ENCODE results near the gene ARHGAP45. TPM values are rescaled to one million over a fixed set of nuclear protein-coding genes. Genes with fewer than 3 reads are reported as not detected.

Gene ARHGAP45
- total RNA-seq, 1 experiment from 2014 or later, result 2.9 TPM

DNA sequence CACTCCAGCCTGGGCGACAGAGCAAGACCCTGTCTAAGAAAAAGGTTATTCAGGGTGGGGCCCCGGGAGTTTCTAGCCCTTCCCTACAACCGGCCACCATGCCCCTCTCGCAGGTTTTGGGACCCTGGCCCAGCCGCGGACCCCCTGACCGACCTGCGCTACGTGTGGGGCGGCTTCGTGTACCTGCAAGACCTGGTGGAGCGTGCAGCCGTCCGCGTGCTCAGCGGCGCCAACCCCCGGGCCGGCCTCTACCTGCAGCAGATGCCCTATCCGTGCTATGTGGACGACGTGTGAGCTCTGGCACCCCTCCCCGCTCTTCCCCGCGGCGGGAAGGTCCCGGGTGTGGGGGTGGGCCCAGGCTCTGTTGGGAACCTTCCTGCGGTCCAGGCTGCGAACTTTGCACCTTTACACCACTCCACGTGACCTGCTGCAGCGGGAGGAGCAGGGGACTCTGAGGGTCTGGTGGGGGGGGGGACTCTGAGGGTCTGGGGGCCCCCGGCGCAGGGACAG, 20.8 kb upstream of the ARHGAP45 start:
- Histone ChIP-seq H3K4me3 (no peak overlapping the region), H3K36me3 (no peaks in the 10 kb centered on the region), H3K27ac (no peak overlapping the region), H3K9me3 (replicated peaks) (no peaks in the 10 kb centered on the region), H3K4me1 (peaks cover 22% of the 10 kb centered on the region), H3K27me3 (no peaks in the 10 kb centered on the region)
- no peak for DNase-seq

GRCh38 chr19:1046836-1047695, 19.9 kb upstream of the ARHGAP45 start:
- Histone ChIP-seq H3K36me3 (no peaks in the 10 kb centered on the region), H3K27ac (no peak overlapping the region), H3K4me3 (no peak overlapping the region), H3K27me3 (no peaks in the 10 kb centered on the region), H3K9me3 (replicated peaks) (no peaks in the 10 kb centered on the region), H3K4me1 (peaks cover 13% of the 10 kb centered on the region)
- DNase-seq, result no peak

DNA sequence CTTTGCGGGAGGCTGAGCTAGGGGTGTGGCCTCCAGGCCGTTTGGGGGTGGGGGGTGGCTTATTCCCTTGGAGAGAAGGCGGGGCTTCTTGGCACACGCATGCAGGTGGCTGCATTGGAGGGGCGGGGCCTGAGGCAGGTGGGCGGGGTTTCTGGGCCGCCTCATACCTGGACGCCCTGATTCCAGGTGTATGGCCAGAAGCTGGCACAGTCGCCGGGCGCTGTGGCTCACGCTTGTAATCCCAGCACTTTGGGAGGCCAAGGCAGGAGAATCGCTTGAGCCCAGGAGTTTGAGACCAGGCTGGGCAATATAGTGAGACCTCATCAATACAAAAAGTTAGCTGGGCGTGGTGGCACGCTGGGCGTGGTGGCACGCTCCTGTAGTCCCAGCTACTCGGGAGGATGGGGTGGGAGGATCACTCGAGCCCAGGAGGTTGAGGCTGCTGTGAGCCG, 19.2 kb upstream of the ARHGAP45 start:
- peaks cover 7% of the 10 kb centered on the region for H3K4me1 ChIP-seq

GRCh38 chr19:1049106-1049505, 17.9 kb upstream of the ARHGAP45 start:
- no peaks in the 10 kb centered on the region for H3K36me3 ChIP-seq
- no peak overlapping the region for H3K27ac ChIP-seq
- no peaks in the 10 kb centered on the region for H3K4me1 ChIP-seq
- no peaks in the 10 kb centered on the region for H3K27me3 ChIP-seq
- H3K4me3 ChIP-seq, result no peak overlapping the region
- no peaks in the 10 kb centered on the region for H3K9me3 ChIP-seq (replicated peaks)
- no peak for DNase-seq

More for the DNA sequence above, 19.2 kb upstream of the ARHGAP45 start:
- Histone ChIP-seq H3K27me3 (no peaks in the 10 kb centered on the region), H3K36me3 (no peaks in the 10 kb centered on the region), H3K27ac (no peak overlapping the region), H3K4me3 (no peak overlapping the region), H3K9me3 (replicated peaks) (no peaks in the 10 kb centered on the region)
- DNase-seq, result no peak

DNA sequence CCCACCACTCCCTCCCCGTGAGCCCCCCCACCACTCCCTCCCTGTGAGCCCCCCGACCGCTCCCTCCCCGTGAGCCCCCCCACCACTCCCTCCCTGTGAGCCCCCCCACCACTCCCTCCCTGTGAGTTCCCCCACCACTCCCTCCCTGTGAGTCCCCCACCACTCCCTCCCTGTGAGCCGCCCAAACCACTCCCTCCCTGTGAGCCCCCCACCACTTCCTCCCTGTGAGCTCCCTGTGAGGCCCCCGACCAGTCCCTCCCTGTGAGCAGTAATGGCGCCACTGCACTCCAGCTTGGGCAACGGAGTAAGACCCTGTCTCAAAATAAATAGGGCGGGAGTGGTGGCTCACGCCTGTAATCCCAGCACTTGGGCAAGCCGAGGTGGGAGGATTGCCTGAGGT, 17.2 kb upstream of the ARHGAP45 start:
- no peaks in the 10 kb centered on the region for H3K4me1 ChIP-seq
- H3K4me3 ChIP-seq, result no peak overlapping the region
- no peak overlapping the region for H3K27ac ChIP-seq
- DNase-seq, result no peak
- H3K9me3 ChIP-seq (replicated peaks), result no peaks in the 10 kb centered on the region
- H3K36me3 ChIP-seq, result no peaks in the 10 kb centered on the region
- no peaks in the 10 kb centered on the region for H3K27me3 ChIP-seq

GRCh38 chr19:1050989-1051788, 15.8 kb upstream of the ARHGAP45 start:
- Histone ChIP-seq H3K27me3 (no peaks in the 10 kb centered on the region), H3K27ac (no peak overlapping the region), H3K9me3 (replicated peaks) (no peaks in the 10 kb centered on the region), H3K4me3 (no peak overlapping the region), H3K36me3 (no peaks in the 10 kb centered on the region), H3K4me1 (no peaks in the 10 kb centered on the region)
- DNase-seq, result no peak

- H3K27me3 ChIP-seq, result no peaks in the 10 kb centered on the region
- H3K9me3 ChIP-seq (replicated peaks), result no peaks in the 10 kb centered on the region; the same call in 1 of the 2 replicates
- no peaks in the 10 kb centered on the region for H3K36me3 ChIP-seq
- no peak overlapping the region for H3K4me3 ChIP-seq
- DNase-seq, result no peak
- no peak overlapping the region for H3K27ac ChIP-seq
- H3K4me1 ChIP-seq, result no peaks in the 10 kb centered on the region
Measured at GRCh38 chr19:1051791-1052190, 15.2 kb upstream of the ARHGAP45 start.

GRCh38 chr19:1052349-1052975, 14.5 kb upstream of the ARHGAP45 start:
- H3K27ac ChIP-seq, result no peak overlapping the region
- H3K27me3 ChIP-seq, result no peaks in the 10 kb centered on the region
- peaks cover 6% of the 10 kb centered on the region for H3K9me3 ChIP-seq (replicated peaks)
- no peak for DNase-seq
- no peak overlapping the region for H3K4me3 ChIP-seq
- no peaks in the 10 kb centered on the region for H3K36me3 ChIP-seq
- H3K4me1 ChIP-seq, result no peaks in the 10 kb centered on the region

DNA sequence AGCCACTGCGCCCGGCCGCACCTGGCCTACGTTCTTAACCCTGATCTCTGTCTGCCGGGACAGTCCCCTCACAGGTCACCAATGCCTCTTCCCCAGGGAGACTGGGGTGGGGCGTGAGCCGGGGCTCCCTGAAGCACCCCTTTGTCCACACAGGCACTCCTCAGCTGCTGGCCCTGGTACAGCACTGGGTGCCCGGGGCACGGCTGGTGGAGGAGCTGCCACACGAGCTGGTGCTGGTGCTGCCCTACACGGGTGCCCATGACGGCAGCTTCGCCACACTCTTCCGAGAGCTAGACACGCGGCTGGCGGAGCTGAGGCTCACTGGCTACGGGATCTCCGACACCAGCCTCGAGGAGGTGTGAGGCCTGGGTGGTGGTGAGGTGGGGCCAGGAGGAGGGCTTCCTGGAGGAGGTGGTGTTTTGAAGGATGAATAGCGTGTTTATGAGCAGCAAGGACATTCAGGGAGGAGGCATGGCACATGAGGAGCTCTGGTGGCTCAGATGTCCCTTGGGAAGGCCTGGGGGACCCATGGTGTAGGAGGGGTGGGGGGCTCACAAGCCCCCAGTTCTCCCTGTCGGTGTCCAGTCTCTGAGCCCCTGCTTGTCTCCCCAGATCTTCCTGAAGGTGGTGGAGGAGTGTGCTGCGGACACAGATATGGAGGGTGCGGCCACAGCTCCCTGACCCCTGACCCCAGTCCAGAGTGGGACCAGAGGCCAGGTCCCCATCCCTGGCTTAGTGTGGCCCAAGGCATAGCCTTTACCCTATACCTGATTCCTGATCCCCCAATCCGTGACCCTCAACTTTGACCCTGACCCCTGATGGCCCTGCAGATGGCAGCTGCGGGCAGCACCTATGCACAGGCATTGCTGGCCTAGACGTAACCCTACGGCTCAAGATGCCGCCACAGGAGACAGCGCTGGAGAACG, 13.5 kb upstream of the ARHGAP45 start:
- Histone ChIP-seq H3K27ac (no peak overlapping the region), H3K36me3 (no peaks in the 10 kb centered on the region), H3K9me3 (replicated peaks) (peaks cover 8% of the 10 kb centered on the region), H3K4me3 (no peak overlapping the region), H3K27me3 (no peaks in the 10 kb centered on the region), H3K4me1 (no peaks in the 10 kb centered on the region)
- no peak for DNase-seq

GRCh38 chr19:1054102-1055027, 12.6 kb upstream of the ARHGAP45 start:
- Histone ChIP-seq H3K4me1 (no peaks in the 10 kb centered on the region), H3K36me3 (no peaks in the 10 kb centered on the region), H3K9me3 (replicated peaks) (peaks cover 8% of the 10 kb centered on the region), H3K4me3 (no peak overlapping the region), H3K27me3 (no peaks in the 10 kb centered on the region), H3K27ac (no peak overlapping the region)
- no peak for DNase-seq

- H3K27ac ChIP-seq, result no peak overlapping the region
- H3K36me3 ChIP-seq, result no peaks in the 10 kb centered on the region
- no peaks in the 10 kb centered on the region for H3K27me3 ChIP-seq
- H3K4me3 ChIP-seq, result no peak overlapping the region
- H3K4me1 ChIP-seq, result no peaks in the 10 kb centered on the region
- peaks cover 8% of the 10 kb centered on the region for H3K9me3 ChIP-seq (replicated peaks)
- no peak for DNase-seq
Measured at GRCh38 chr19:1055028-1055425, 11.9 kb upstream of the ARHGAP45 start.

- DNase-seq, result no peak
- Histone ChIP-seq H3K27me3 (no peaks in the 10 kb centered on the region), H3K27ac (no peak overlapping the region), H3K9me3 (replicated peaks) (peaks cover 8% of the 10 kb centered on the region), H3K4me1 (no peaks in the 10 kb centered on the region), H3K4me3 (no peak overlapping the region), H3K36me3 (no peaks in the 10 kb centered on the region)
Measured at GRCh38 chr19:1055886-1056620, 10.9 kb upstream of the ARHGAP45 start.

Measured in SJCRH30 (cell line).